Body of pancreas (tissue), 4 donors: ENCODE results near the gene ADAMTS2.

ENCODE experiments used
- POLR2A ChIP-seq, 3 donors: fragments of 450-650 bp; IDR thresholded peaks; one replicate each; pipeline ENCODE4 v1.6.1; 2016; ENCODE audit warnings: antibody characterized with exemption in 3 of 3, mild to moderate bottlenecking in 2 of 3
- TF ChIP-seq, protein P1 (sequence below), 7 experiments: fragments of 450-650 bp in 4 of 7; fragments of 200-600 bp in 3 of 7; sonication (generic) in 3 of 7; IDR thresholded peaks; one replicate each; pipeline ENCODE4 v1.5.1; 2016 to 2019; ENCODE audit warnings: antibody characterized with exemption in 7 of 7

DNA sequence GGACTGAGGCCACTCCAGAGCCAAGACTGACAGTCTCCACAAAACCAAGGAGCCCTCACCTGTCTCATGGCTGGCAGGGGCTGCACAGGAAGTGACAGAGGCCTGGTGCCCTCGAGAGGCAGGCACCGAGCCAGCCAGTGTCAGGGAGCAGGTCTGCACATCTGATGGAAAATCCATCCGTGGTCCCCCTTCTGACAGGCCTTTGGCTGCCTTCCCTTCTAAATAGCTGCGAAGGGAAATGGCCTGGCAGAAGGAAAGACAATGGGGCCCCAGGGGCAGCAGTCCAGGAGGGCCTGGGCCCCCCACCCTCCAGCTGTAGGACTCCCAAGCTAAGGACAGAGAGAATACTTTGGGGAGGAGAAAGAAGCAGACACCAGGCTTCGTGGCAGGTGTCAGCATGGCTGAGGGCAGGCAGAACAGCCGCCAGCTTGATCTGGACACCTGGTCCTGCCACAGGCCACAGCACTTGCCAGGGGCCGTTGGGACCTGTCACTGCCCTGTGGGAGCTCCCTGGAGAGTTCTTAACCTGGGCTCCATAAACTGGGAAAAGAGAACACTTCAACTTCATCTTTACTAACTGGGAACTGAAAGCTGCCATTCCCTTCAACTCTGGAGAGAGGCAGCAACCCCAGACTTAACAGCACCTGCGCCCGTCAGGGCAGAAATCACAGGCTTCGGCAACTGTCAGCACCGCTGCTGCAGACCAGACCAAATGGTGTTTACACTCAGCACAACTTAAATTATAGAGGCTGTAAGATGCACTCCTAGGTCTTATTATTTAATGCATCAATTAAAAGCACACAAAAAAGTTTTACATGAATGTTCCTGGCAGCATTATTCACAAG lies 22.0 kb downstream of the ADAMTS2 start:
- TF ChIP-seq, protein P1, sequence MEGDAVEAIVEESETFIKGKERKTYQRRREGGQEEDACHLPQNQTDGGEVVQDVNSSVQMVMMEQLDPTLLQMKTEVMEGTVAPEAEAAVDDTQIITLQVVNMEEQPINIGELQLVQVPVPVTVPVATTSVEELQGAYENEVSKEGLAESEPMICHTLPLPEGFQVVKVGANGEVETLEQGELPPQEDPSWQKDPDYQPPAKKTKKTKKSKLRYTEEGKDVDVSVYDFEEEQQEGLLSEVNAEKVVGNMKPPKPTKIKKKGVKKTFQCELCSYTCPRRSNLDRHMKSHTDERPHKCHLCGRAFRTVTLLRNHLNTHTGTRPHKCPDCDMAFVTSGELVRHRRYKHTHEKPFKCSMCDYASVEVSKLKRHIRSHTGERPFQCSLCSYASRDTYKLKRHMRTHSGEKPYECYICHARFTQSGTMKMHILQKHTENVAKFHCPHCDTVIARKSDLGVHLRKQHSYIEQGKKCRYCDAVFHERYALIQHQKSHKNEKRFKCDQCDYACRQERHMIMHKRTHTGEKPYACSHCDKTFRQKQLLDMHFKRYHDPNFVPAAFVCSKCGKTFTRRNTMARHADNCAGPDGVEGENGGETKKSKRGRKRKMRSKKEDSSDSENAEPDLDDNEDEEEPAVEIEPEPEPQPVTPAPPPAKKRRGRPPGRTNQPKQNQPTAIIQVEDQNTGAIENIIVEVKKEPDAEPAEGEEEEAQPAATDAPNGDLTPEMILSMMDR (IDR thresholded peaks at IDR 0.05): no peak
- no peak for TF ChIP-seq POLR2A (IDR thresholded peaks at IDR 0.05)
